Measurements from ENCODE around the gene ZMYM5. TPM values are rescaled to one million over a fixed set of nuclear protein-coding genes. Genes with fewer than 3 reads are reported as not detected.
A peak's percentile ranks its signal among the peaks of the same experiment; 100 is the strongest.
"Not testable (repeated sequence)": the region's sequence is repeated elsewhere in the genome, so short reads cannot be mapped to it uniquely, and the experiment has no call there.

ZMYM5 gene
- polyA plus RNA-seq, 4 donors = 20.1 to 27.3 (median 23.5) TPM

- no peak for DNase-seq (ENCODE audit: low read depth in 4 of 4, low spot score in 3 of 4)
Measured at GRCh38 chr13:19834704-19835103, 28.7 kb downstream of the ZMYM5 start.

- no peak for DNase-seq (ENCODE audit: low read depth in 4 of 4, low spot score in 3 of 4)
Measured at GRCh38 chr13:19822673-19823072, 40.8 kb downstream of the ZMYM5 start.

GRCh38 chr13:19818223-19818842 is 45.1 kb downstream of the ZMYM5 start:
- DNase-seq (ENCODE audit: low read depth in 4 of 4, low spot score in 3 of 4) = peak; percentile 22 to 48 (median 35)

- no peak for DNase-seq (ENCODE audit: low read depth in 4 of 4, low spot score in 3 of 4)
Measured at GRCh38 chr13:19817510-19818158, 45.8 kb downstream of the ZMYM5 start.

GRCh38 chr13:19817106-19817505 is 46.3 kb downstream of the ZMYM5 start:
- DNase-seq (ENCODE audit: low read depth in 4 of 4, low spot score in 3 of 4) = no peak

GRCh38 chr13:19815842-19816241 is 47.6 kb downstream of the ZMYM5 start:
- DNase-seq (ENCODE audit: low read depth in 4 of 4, low spot score in 3 of 4) = not testable (repeated sequence)

GRCh38 chr13:19810996-19811881 is 52.2 kb downstream of the ZMYM5 start:
- DNase-seq (ENCODE audit: low read depth in 4 of 4, low spot score in 3 of 4) = no peak

- DNase-seq (ENCODE audit: low read depth in 4 of 4, low spot score in 3 of 4) = no peak
Measured at GRCh38 chr13:19810151-19810550, 53.3 kb downstream of the ZMYM5 start.

- no peak for DNase-seq (ENCODE audit: low read depth in 4 of 4, low spot score in 3 of 4)
Measured at GRCh38 chr13:19805765-19806164, 57.7 kb downstream of the ZMYM5 start.

- no peak for DNase-seq (ENCODE audit: low read depth in 4 of 4, low spot score in 3 of 4)
Measured at GRCh38 chr13:19795956-19796355, 67.5 kb downstream of the ZMYM5 start.

GRCh38 chr13:19794631-19795030 is 68.8 kb downstream of the ZMYM5 start:
- DNase-seq (ENCODE audit: low read depth in 4 of 4, low spot score in 3 of 4) = peak in 3 of 4 donors; percentile 38 to 53 (median 45)

GRCh38 chr13:19791953-19792537 is 71.4 kb downstream of the ZMYM5 start:
- DNase-seq (ENCODE audit: low read depth in 4 of 4, low spot score in 3 of 4) = no peak

GRCh38 chr13:19782727-19783682 is 80.4 kb downstream of the ZMYM5 start, which contains the start of gene PSPC1:
Gene PSPC1 (minus strand): TSS chr13:19782945. CDS start chr13:19782757, 188 bp downstream.
- peak; percentile 91 to 94 (median 92) for DNase-seq (ENCODE audit: low read depth in 4 of 4, low spot score in 3 of 4)

- peak; percentile 22 to 65 (median 29) for DNase-seq (ENCODE audit: low read depth in 4 of 4, low spot score in 3 of 4)
Measured at GRCh38 chr13:19782049-19782726, 81.3 kb downstream of the ZMYM5 start.

- DNase-seq (ENCODE audit: low read depth in 4 of 4, low spot score in 3 of 4) = peak in 1 of 4 donors; percentile 12
Measured at GRCh38 chr13:19781526-19781925, 81.9 kb downstream of the ZMYM5 start.

GRCh38 chr13:19780753-19781418 is 82.6 kb downstream of the ZMYM5 start:
- not testable (repeated sequence) for DNase-seq (ENCODE audit: low read depth in 4 of 4, low spot score in 3 of 4)

Measured in right renal pelvis (tissue), 4 donors.